GM19455 (cell line): ENCODE measurements around the gene PTCRA.
"Not testable (repeated sequence)": the region's sequence is repeated elsewhere in the genome, so short reads cannot be mapped to it uniquely, and the experiment has no call there.

ENCODE experiments used
- ATAC-seq: cut with Tn5 transposase; IDR thresholded peaks from one replicate; pipeline ENCODE4 v1.9.1; 2021; ENCODE audit not compliant: unreplicated experiment

PTCRA gene, protein sequence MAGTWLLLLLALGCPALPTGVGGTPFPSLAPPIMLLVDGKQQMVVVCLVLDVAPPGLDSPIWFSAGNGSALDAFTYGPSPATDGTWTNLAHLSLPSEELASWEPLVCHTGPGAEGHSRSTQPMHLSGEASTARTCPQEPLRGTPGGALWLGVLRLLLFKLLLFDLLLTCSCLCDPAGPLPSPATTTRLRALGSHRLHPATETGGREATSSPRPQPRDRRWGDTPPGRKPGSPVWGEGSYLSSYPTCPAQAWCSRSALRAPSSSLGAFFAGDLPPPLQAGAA

DNA sequence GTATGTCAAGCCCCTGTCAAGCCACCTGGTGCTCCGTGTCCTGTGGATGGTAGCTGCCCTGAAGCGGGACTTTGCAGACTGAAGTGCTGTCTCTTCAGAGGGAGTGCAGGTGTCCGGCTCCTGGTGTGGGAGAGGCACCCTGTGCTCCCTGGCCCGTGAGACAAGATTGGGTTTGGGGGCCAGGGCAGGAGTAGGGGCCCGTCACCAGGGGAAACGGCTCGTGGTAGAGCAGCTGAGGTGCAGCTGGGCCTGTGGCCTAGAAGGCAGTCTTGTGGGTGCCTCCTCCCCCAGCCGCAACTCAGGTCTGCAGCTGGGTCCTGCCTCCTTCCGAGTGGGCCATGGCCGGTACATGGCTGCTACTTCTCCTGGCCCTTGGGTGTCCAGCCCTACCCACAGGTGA, at the start of gene PTCRA:
Gene PTCRA (plus strand): TSS at position 322 of the 400 bp plus-strand sequence. CDS start 17 bp downstream, at position 339.
- ATAC-seq = no peak

- ATAC-seq = no peak
Measured at GRCh38 chr6:42870145-42870936, 45.5 kb upstream of the PTCRA start.

DNA sequence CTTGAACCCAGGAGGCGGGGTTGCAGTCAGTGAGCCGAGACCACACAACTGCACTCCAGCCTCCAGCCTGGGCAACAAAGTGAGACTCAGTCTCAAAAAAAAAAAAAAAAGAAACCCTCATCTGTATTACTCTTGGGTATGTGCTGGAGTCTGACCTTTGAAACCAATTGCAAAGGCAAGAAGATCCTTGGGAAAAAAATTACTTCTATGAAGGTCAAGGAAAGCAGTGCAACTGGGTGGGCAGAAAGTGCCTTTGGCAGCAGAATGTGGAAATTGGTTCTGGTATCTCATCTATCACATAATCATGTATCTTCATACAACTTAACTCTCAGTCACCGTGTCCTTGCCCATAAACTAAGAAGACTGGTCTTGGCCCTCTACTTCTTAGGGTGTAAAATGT, 44.1 kb upstream of the PTCRA start:
- ATAC-seq = no peak

DNA sequence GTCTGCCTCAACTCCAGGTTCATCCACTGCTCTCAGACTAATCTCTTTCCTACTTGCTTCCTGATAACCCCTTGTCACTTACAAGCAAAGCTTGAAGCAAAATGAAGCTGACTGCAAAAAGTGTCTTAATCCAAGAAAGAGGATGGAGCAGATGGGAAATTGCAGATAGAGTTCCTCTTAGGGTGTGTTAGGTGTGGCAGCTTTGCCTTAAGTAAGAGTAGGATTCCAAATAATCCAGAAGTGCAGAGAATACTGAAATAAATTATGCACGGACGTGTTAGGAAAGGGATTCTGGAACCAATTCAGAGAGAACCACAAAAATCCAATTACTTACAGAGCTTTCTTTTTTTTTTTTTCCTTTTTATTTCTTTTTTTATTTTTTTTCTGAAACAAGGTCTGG, 42.5 kb upstream of the PTCRA start:
- no peak for ATAC-seq

DNA sequence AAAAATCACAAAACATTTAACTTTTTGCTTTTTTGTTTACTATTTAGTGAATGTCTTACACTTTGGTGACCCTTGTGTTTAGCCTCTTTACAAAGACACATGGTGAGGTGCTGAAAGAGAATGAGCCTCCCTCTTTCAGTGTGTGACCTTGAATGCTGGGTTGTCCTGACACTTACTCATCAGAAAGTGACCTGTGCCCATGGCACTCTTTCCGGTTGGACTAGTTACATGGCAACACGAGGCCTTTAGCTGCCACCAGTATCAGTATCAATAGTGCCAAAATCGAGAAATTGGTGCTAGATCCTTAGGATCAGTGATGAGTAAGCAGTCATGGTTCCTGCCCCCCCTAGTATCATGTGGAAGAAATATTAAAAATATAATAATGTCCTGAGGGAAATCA, 38.2 kb upstream of the PTCRA start:
- no peak for ATAC-seq

DNA sequence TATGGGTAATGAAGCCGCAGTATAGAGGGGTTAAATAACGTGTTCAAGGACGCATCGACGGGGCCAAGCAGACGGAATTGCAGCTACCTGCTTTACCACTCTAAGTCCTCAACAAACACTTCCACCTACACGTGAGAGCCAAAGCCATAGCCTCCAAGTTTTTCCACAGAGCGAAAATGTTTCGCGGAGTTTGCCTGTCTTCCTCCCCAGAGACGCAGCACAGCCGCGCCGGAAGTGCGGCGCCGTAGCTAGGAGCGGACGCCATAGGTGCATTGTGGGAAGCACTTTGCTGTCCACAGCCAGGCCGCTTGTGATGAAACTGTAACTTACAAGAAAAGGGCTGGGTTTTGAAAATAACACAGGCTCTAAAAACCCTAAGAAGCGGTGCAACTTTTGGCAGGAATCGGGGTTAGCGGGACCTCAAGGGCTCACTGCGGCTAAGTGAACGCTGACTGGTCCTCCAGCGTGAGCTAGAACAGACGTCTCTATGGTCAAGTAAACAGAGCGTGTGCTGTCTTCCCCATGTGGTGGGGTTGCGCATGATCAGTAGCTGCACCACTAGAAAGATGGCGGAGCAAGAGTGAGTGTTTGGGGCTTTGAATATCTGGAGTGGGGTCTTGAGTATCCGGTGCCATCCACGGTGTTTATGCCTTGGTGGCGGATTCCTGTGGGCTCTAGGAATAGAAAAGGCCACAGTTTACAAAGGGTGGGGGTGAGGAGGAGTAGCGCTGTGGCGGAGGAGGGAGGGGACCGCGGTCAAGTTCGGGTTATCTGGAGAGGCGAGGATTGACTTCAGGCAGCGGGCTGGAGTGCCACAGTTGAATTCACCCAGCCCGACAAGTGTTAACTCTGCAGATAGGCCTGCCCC, 36.2 kb upstream of the PTCRA start, which contains the start of gene RPL7L1:
Gene RPL7L1 (plus strand): TSS at position 245 of the 868 bp plus-strand sequence. CDS start 295 bp downstream, at position 540.
- peak; percentile 88 for ATAC-seq

DNA sequence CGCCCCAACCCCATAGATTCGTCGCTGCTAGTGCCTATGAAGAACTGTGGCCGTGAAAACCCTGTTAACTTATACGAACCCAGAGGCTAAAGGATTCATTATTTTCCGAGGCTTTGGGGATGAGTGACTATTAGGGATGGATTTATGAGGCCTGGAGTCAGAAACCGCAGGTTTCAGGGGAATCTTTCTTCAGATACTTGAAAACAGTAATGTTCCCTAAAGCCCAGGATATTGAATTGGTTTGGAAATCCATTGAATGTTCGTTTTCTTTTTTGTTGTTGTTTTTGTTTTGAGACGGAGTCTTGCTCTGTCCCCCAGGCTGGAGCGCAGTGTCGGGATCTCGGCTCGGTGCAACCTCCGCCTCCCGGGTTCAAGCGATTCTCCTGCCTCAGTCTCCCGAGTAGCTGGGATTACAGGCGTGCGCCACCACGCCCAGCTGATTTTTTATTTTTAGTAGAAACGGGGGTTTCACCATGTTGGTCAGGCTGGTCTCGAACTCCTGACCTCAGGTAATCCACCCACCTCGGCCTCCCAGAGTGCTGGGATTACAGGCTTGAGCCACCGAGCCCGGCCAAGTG, 35.5 kb upstream of the PTCRA start:
- ATAC-seq = not testable (repeated sequence)

DNA sequence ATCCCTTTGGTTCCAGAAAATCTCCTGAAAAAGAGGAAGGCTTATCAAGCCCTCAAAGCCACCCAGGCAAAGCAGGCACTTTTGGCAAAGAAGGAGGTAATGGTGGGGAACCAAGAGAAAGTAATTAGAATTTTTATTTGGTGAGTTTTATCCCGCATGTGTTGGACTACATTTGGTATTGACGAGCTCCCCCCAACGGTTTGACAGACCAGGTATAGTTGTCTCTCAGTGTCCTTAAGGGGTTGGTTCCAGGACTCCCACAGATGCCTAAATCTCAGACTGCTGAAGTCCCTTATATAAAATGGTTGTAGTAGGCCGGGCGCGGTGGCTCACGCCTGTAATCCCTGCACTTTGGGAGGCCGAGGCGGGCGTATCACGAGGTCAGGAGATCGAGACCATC, 35.0 kb upstream of the PTCRA start:
- ATAC-seq = not testable (repeated sequence)

DNA sequence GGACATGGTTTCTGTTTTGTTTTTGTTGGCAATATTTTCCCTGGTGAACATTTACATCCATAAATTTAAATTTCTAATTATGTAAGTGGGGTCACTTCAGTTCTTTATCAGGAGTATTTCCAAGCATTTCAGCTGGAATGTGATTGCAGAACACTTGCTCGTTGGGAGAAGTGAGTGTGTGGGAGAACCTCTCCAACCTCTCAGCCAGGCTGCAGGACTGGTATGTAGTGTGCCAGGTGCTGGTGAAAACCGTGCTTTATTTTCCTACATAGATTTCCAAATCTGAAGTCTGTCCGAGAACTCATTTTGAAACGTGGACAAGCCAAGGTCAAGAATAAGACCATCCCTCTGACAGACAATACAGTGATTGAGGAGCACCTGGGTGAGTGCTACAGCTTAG, 30.2 kb upstream of the PTCRA start:
- no peak for ATAC-seq

DNA sequence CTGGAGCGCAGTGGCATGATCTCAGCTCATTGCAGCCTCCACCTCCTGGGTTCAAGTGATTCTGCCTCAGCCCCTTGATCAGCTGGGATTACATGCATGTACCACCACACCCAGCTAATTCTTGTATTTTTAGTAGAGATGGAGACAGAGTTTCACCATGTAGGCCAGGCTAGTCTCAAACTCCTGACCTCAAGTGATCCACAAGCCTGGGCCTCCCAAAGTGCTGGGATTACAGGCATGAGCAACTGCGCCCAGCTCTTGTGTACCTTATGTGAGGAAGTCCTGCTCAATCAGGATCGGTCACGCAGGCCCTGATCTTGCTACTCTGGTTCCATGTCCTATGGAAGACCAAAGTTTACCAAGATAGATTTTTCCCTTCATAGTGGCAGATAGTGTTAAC, 27.7 kb upstream of the PTCRA start:
- ATAC-seq = not testable (repeated sequence)

DNA sequence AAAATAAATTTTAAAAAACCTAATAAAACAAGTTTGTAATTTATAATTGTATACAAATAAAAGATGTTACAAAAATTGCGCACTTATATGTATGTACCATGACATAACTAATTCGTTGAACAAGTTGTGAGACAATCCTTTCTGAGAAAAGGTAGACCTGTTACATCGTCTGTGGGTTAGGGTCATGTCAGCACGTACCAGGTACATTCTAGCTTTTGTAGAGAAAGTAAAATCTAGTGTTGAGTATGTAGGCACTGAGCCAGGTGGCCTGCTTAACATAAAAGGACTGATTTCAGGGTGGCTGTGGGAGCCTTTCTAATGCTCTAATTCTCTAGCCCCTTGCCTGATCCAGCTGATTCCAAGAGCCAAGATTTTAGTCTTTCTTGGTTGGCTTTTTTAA, 26.0 kb upstream of the PTCRA start:
- ATAC-seq = no peak

DNA sequence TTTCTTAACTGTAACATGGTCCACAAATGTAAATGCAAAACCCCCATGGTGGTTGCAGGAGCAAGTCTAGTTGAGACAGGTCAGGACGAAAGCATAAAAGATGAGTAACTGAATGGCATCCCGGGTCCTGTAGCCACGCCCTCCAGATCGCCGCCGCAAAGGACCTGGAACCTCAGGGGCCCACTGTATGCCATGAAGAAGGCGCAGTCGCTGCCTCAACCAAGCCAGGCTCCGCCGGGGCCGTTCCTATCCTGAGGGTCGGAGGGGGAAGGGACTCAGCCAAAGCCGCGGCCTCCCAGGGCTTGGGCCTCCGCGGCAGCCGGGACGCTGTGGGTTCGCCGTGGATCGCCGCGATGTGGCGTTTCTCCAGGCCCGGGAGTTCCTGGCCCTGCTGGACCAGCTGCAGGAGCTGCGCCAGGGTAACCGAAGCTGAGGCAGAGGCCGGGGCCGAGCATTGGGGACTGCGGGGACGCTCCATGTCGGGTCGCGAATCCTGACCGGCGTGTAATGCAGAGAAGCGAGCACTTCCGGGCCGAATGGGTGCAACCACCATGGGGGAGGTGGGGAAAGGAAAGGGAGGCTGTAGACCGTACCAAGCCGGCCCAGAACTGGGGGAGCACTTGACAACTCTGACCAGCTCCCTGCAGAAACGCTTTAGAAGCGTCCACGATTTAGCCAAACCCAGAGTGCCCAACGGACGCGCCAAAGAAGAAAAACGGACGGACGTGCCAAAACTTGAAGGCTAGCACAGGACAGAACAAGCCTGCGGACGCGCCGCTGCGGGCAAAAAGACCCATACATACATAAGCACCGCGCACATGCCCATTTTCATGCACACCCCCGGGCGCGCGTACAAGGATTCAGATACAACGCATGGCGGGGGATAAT, 25.3 kb upstream of the PTCRA start:
- ATAC-seq = peak; percentile 89

DNA sequence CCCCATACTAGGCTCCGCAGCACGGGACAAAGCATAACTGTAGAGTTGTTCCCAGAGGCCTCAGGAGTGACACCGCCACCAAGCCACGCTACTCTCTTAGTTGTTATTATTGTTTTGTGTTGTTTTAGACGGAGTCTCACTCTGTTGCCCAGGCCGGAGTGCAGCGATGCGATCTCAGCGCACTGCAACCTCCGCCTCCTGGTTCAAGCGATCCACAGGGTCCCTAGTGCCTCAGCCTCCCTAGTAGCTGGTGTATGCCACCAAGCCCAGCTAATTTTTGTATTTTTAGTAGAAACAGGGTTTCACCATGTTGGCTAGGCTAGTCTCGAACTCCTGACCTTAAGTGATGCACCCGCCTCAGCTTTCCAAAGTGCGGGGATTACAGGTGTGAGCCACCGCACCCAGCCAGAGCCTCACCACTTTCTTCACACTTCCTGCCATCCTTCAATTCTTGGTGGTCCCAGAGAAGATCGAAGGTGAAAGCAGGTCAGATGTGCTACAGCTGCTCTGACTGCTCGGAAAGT, 24.6 kb upstream of the PTCRA start:
- ATAC-seq = no peak

DNA sequence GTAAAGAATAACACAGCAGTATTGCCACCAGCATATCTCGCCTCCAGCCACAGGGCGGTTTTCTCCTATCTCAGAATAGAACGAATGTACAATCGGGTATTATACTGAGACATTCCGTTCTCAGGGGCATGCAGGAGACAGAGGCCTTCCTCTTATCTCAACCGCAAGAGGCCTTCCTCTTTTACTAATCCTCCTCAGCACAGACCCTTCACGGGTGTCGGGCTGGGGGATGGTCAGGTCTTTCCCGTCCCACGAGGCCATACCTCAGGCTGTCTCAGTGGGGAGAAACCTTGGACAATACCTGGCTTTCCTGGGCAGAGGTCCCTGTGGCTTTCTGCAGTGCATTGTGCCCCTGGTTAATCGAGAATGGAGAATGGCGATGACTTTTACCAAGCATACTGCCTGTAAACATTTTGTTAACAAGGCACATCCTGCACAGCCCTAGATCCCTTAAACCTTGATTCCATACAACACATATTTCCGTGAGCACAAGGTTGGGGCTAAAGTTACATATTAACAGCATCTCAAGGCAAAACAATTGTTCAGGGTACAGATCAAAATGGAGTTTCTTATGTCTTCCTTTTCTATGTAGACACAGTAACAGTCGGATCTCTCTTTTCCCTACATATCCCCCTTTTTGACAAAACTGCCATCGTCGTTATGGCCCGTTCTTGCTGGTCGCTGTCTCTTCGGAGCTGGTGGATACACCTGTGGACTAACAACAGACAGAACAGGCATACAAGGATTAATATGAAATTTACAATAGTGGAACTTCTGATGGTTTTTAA, 21.6 kb upstream of the PTCRA start:
- not testable (repeated sequence) for ATAC-seq

- ATAC-seq = no peak
Measured at GRCh38 chr6:42896178-42896719, 19.6 kb upstream of the PTCRA start.

- no peak for ATAC-seq
Measured at GRCh38 chr6:42898891-42899361, 16.9 kb upstream of the PTCRA start.

- ATAC-seq = no peak
Measured at GRCh38 chr6:42899871-42900270, 16.0 kb upstream of the PTCRA start.

- peak; percentile 59 for ATAC-seq
Measured at GRCh38 chr6:42901538-42901957, 14.3 kb upstream of the PTCRA start.
